ENCODE measurements around the gene CEP135.

The CEP135 gene

GRCh38 chr4:56052481-56052880 is 103.7 kb downstream of the CEP135 start:
- no peak for TF ChIP-seq CTCF (IDR thresholded peaks at IDR 0.05)

GRCh38 chr4:56052966-56053365 is 104.2 kb downstream of the CEP135 start:
- TF ChIP-seq CTCF (IDR thresholded peaks at IDR 0.05) = no peak

GRCh38 chr4:56055027-56055977 is 106.6 kb downstream of the CEP135 start:
- TF ChIP-seq CTCF (IDR thresholded peaks at IDR 0.05) = no peak

GRCh38 chr4:56055991-56056390 is 107.2 kb downstream of the CEP135 start:
- no peak for TF ChIP-seq CTCF (IDR thresholded peaks at IDR 0.05)

- TF ChIP-seq CTCF (IDR thresholded peaks at IDR 0.05) = no peak
Measured at GRCh38 chr4:56058555-56058954, 109.8 kb downstream of the CEP135 start.

- TF ChIP-seq CTCF (IDR thresholded peaks at IDR 0.05) = no peak
Measured at GRCh38 chr4:56060036-56060435, 111.3 kb downstream of the CEP135 start.

- TF ChIP-seq CTCF (IDR thresholded peaks at IDR 0.05) = no peak
Measured at GRCh38 chr4:56062106-56062505, 113.4 kb downstream of the CEP135 start.

Measured in LNCAP (cell line).